H9 (cell line): ENCODE measurements around the gene MALT1. TPM values are rescaled to one million over a fixed set of nuclear protein-coding genes. Genes with fewer than 3 reads are reported as not detected.

Experiments
- DNase-seq: peaks from one replicate; pipeline ENCODE4 v3.0.0-alpha.2; 2017
- H2AFZ ChIP-seq: one replicate; pipeline ENCODE4 v1.6.1; 2013; ENCODE audit warnings: mild to moderate bottlenecking, low read length, control low read depth, moderate library complexity
- H2AK5ac ChIP-seq: 2 replicates; pipeline ENCODE4 v1.6.1; 2013; ENCODE audit warnings: low read length, control low read depth, mixed read lengths; ENCODE audit not compliant: insufficient read length
- H2BK120ac ChIP-seq: one replicate; pipeline ENCODE4 v1.6.1; 2013; ENCODE audit warnings: low read depth, mild to moderate bottlenecking, low read length, control low read depth, inconsistent platforms; ENCODE audit not compliant: poor library complexity, severe bottlenecking
- H2BK12ac ChIP-seq: 2 replicates; pipeline ENCODE4 v1.6.1; 2013; ENCODE audit warnings: low read length, control low read depth, mixed read lengths, low read depth; ENCODE audit not compliant: insufficient read length
- H2BK15ac ChIP-seq: 2 replicates; pipeline ENCODE4 v1.6.1; 2013; ENCODE audit warnings: low read depth, low read length, control low read depth
- H2BK20ac ChIP-seq: one replicate; pipeline ENCODE4 v1.6.1; 2013; ENCODE audit warnings: low read depth, mild to moderate bottlenecking, low read length, control low read depth, inconsistent platforms; ENCODE audit not compliant: poor library complexity, severe bottlenecking
- H2BK5ac ChIP-seq: 2 replicates; pipeline ENCODE4 v1.6.1; 2013; ENCODE audit warnings: low read length, control low read depth, mixed read lengths; ENCODE audit not compliant: insufficient read length
- H3K14ac ChIP-seq: 2 replicates; pipeline ENCODE4 v1.6.1; 2013; ENCODE audit warnings: low read length, control low read depth; ENCODE audit not compliant: insufficient read depth
- H3K18ac ChIP-seq: 2 replicates; pipeline ENCODE4 v1.6.1; 2013; ENCODE audit warnings: low read depth, mild to moderate bottlenecking, mixed read lengths, low read length, control low read depth; ENCODE audit not compliant: insufficient read length
- H3K23ac ChIP-seq: 2 replicates; pipeline ENCODE4 v1.6.1; 2013; ENCODE audit warnings: low read length, control low read depth, mixed read lengths, low read depth; ENCODE audit not compliant: insufficient read length
- H3K23me2 ChIP-seq: 2 replicates; pipeline ENCODE4 v1.6.1; 2013; ENCODE audit warnings: low read depth, mild to moderate bottlenecking, mixed read lengths, low read length, control low read depth; ENCODE audit not compliant: insufficient read length, poor library complexity, severe bottlenecking
- H3K27ac ChIP-seq: 2 replicates; pipeline ENCODE4 v1.5.1; 2013; ENCODE audit warnings: low read length, control low read depth, mixed read lengths, low read depth; ENCODE audit not compliant: insufficient read length
- H3K27me3 ChIP-seq: 2 replicates; pipeline ENCODE4 v1.6.1; 2013; ENCODE audit warnings: low read length, control low read depth, inconsistent platforms; ENCODE audit not compliant: insufficient read depth
- H3K4ac ChIP-seq: 2 replicates; pipeline ENCODE4 v1.6.1; 2013; ENCODE audit warnings: low read depth, mild to moderate bottlenecking, control low read depth, inconsistent platforms, low read length, moderate library complexity
- H3K4me1 ChIP-seq: 2 replicates; pipeline ENCODE4 v1.6.1; 2013; ENCODE audit warnings: low read length, control low read depth, inconsistent platforms; ENCODE audit not compliant: insufficient read depth
- H3K4me2 ChIP-seq: 2 replicates; pipeline ENCODE4 v1.6.1; 2013; ENCODE audit warnings: low read length, control low read depth, mixed read lengths; ENCODE audit not compliant: insufficient read length, insufficient read depth
- H3K56ac ChIP-seq: 2 replicates; pipeline ENCODE4 v1.6.1; 2013; ENCODE audit warnings: low read depth, mild to moderate bottlenecking, mixed read lengths, low read length, control low read depth; ENCODE audit not compliant: insufficient read length
- H3K79me1 ChIP-seq: 2 replicates; pipeline ENCODE4 v1.6.1; 2013; ENCODE audit warnings: low read depth, mild to moderate bottlenecking, moderate library complexity, low read length, control low read depth, inconsistent platforms; ENCODE audit not compliant: insufficient read depth, poor library complexity, severe bottlenecking
- H3K79me2 ChIP-seq: 2 replicates; pipeline ENCODE4 v1.6.1; 2013; ENCODE audit warnings: low read length, control low read depth, inconsistent platforms; ENCODE audit not compliant: insufficient read depth
- H3K9ac ChIP-seq: 2 replicates; pipeline ENCODE4 v1.6.1; 2013; ENCODE audit warnings: low read length, control low read depth, mixed read lengths; ENCODE audit not compliant: insufficient read length; ENCODE audit errors: extremely low read depth
- H3K9me3 ChIP-seq: one replicate; pipeline ENCODE4 v1.6.1; 2013; ENCODE audit warnings: low read depth, low read length, inconsistent platforms; ENCODE audit not compliant: control insufficient read depth
- H3T11ph ChIP-seq: one replicate; pipeline ENCODE4 v1.6.1; 2013; ENCODE audit warnings: mild to moderate bottlenecking, low read length, control low read depth, inconsistent platforms
- H4K20me1 ChIP-seq: one replicate; pipeline ENCODE4 v1.6.1; 2013; ENCODE audit not compliant: control insufficient read depth, insufficient read length, insufficient read depth
- H4K5ac ChIP-seq: 2 replicates; pipeline ENCODE4 v1.6.1; 2013; ENCODE audit warnings: low read depth, mild to moderate bottlenecking, mixed read lengths, low read length, control low read depth; ENCODE audit not compliant: insufficient read length
- H4K8ac ChIP-seq: replicated peaks from 2 replicates; pipeline ENCODE4 v1.6.1; 2013; ENCODE audit warnings: low read length, control low read depth, mixed read lengths, low read depth; ENCODE audit not compliant: insufficient read length
- H4K91ac ChIP-seq: 2 replicates; pipeline ENCODE4 v1.6.1; 2013; ENCODE audit warnings: low read depth, mild to moderate bottlenecking, moderate library complexity, mixed read lengths, low read length, control low read depth; ENCODE audit not compliant: insufficient read length
- H3K27ac Mint-ChIP-seq, 3 experiments: 2 replicates in 2 of 3; 3 replicates in 1 of 3; pipeline ENCODE4 v1.8.0; 2020 to 2021; ENCODE audit warnings: mixed read lengths in 3 of 3, mild to moderate bottlenecking in 1 of 3, moderate library complexity in 1 of 3
- H3K27me3 Mint-ChIP-seq: 2 replicates; pipeline ENCODE4 v1.8.0; 2021; ENCODE audit warnings: low read depth, mild to moderate bottlenecking, moderate library complexity, mixed read lengths
- H3K36me3 Mint-ChIP-seq, 3 experiments: 2 replicates in 2 of 3; 3 replicates in 1 of 3; pipeline ENCODE4 v1.8.0; 2020 to 2021; ENCODE audit warnings: low read depth in 3 of 3, mixed read lengths in 3 of 3; ENCODE audit not compliant: insufficient read depth in 1 of 3
- H3K4me1 Mint-ChIP-seq, 2 experiments: 2 replicates each; pipeline ENCODE4 v1.8.0; 2020; ENCODE audit warnings: mixed read lengths in 2 of 2
- H3K4me3 Mint-ChIP-seq, 2 experiments: 2 replicates in 1 of 2; 3 replicates in 1 of 2; pipeline ENCODE4 v1.8.0; 2020 to 2021; ENCODE audit warnings: mild to moderate bottlenecking in 2 of 2, mixed read lengths in 2 of 2, moderate library complexity in 1 of 2
- H3K9me3 Mint-ChIP-seq, 2 experiments: 2 replicates in 1 of 2; 3 replicates in 1 of 2; pipeline ENCODE4 v1.8.0; 2020; ENCODE audit warnings: mild to moderate bottlenecking in 2 of 2, mixed read lengths in 2 of 2, moderate library complexity in 1 of 2
- CTCF ChIP-seq: fragments of 200-600 bp; sonication (generic); conservative IDR thresholded peaks from 3 replicates; pipeline ENCODE4 v1.8.0; 2021; ENCODE audit warnings: antibody characterized with exemption, mild to moderate bottlenecking
- WGBS: extraction: QIAGEN DNeasy Blood & Tissue Kit; methylation state at CpG from one replicate; pipeline ENCODE4 v1.1.7; 2013; ENCODE audit warnings: missing lambda C conversion rate, low lambda C conversion rate, mixed read lengths; ENCODE audit not compliant: insufficient read length; ENCODE audit errors: extremely low coverage; 5-methylcytosine and 5-hydroxymethylcytosine counted together
- total RNA-seq: library from RNA; stranded (reverse); gene quantifications from 2 replicates; pipeline ENCODE4 v1.2.1, GENCODE V29; 2021

MALT1 gene
- total RNA-seq, 1 experiment from 2014 or later: 18.1 TPM

GRCh38 chr18:58745914-58746313 is 74.6 kb downstream of the MALT1 start:
- H3K4me3 Mint-ChIP-seq: no peak overlapping the region
- H3K9me3 Mint-ChIP-seq: no peaks in the 10 kb centered on the region
- no peaks in the 10 kb centered on the region for H3K9me3 ChIP-seq
- H2BK20ac ChIP-seq: no peak overlapping the region
- no peak for TF ChIP-seq CTCF
- H3K23me2 ChIP-seq: no peaks in the 10 kb centered on the region
- H4K20me1 ChIP-seq: no peaks in the 10 kb centered on the region
- H3T11ph ChIP-seq: no peak overlapping the region
- no peak overlapping the region for H2AK5ac ChIP-seq
- H3K27me3 Mint-ChIP-seq: no peaks in the 10 kb centered on the region
- H3K4ac ChIP-seq: no peak overlapping the region
- H3K79me2 ChIP-seq: no peaks in the 10 kb centered on the region
- no peak overlapping the region for H4K5ac ChIP-seq
- no peak overlapping the region for H2BK120ac ChIP-seq
- H3K23ac ChIP-seq: no peak overlapping the region
- no peak overlapping the region for H3K18ac ChIP-seq
- H3K14ac ChIP-seq: no peak overlapping the region
- no peak overlapping the region for H3K9ac ChIP-seq
- H2BK15ac ChIP-seq: no peak overlapping the region
- no peak overlapping the region for H4K91ac ChIP-seq
- no peak overlapping the region for H2AFZ ChIP-seq
- no peak overlapping the region for H3K27ac Mint-ChIP-seq
- H3K56ac ChIP-seq: no peak overlapping the region
- H3K4me1 Mint-ChIP-seq: no peaks in the 10 kb centered on the region
- H3K79me1 ChIP-seq: no peaks in the 10 kb centered on the region
- no peak overlapping the region for H3K4me2 ChIP-seq
- H4K8ac ChIP-seq: no peak overlapping the region
- no peaks in the 10 kb centered on the region for H3K27me3 ChIP-seq
- H2BK12ac ChIP-seq: no peak overlapping the region
- DNase-seq: no peak
- no CpG with 5 or more reads among the region's 2 CpGs for WGBS
- no peak overlapping the region for H3K27ac ChIP-seq
- H3K4me1 ChIP-seq: no peaks in the 10 kb centered on the region
- H2BK5ac ChIP-seq: no peak overlapping the region
- H3K36me3 Mint-ChIP-seq: peaks cover 31 to 52% (median 47%) of the 10 kb centered on the region in 3 experiments
